ENCODE results near the gene ZMYM2.
"Not testable (repeated sequence)": the region's sequence is repeated elsewhere in the genome, so short reads cannot be mapped to it uniquely, and the experiment has no call there.

Gene ZMYM2

DNA sequence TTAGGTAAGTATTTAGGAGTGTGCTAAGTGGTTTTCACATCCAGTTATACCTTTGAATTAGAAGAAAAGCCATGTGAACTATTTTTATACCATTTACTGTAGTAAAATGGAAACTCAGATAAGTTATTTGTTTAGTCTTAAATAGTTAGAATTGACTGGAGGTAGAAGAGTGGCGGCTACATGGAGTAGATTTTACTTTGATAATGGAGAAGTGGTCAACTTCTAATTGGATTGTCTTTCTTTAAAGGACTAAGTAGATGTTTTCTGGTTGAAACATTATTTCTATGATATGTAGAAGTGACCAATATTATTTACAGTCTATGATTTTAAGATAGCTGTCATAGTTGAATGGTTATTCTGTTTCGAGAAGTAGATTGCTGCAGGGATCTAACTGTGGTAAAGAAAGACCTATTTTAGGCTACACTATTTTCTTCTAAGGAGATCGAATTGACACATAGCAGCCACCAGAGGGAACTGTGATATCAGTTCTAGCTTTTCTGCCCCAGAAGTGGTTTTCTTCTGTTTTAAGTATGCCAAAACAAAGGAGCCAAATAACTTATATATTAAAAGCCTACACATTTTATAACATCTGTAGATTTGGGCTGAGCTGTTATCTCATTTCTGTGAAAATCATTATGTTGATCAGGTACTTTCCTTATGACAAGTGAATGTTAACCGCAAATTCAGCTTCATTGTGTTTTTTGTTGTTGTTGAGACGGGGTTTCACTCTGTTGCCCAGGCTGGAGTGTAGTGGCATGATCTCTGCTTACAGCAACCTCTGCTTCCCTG is 26.1 kb downstream of the ZMYM2 start:
- peak; percentile 31 for DNase-seq

DNA sequence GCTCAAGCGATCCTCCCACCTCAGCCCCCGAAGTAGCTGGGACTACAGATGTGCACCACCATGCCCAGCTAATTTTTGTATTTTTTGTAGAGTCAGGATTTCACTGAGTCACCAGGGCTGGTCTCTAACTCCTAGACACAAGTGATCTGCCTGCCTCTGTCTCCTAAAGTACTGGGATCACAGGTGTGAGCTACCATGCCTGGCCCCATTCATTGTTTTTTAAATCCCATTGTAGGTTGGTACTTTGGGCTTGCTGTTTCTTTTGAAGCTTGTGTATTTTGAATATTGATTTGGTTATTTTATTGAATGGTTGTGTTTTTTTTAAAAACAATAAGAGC is 26.7 kb downstream of the ZMYM2 start:
- DNase-seq = no peak

DNA sequence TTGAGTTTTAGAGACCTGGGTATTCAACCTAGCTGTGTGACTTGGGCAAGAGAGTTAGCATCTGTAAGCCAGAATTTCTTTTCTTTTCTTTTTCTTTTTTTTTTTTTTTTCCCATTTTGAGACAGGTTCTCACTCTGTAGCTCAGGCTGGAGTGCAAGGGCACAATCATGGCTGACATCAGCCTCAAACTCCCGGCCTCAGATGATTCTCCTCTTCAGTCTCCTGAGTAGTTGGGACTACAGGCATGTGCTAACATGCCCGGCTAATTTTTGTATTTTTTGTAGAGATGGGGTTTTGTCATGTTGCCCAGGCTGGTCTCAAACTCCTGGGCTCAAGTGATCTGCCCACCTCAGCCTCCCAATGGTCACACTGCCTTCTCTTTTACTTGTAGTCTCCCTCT is 33.0 kb downstream of the ZMYM2 start:
- no peak for DNase-seq

DNA sequence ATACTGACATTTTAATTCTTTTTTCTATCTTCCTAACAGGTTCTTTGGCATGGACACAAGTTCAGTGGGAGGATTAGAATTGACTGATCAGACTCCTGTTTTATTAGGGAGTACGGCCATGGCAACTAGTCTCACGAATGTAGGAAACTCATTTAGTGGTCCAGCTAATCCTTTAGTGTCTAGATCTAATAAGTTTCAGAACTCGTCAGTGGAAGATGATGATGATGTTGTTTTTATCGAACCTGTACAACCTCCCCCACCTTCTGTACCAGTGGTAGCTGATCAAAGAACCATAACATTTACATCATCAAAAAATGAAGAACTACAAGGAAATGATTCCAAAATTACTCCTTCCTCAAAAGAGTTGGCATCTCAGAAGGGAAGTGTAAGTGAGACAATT is 34.5 kb downstream of the ZMYM2 start:
- DNase-seq = no peak

DNA sequence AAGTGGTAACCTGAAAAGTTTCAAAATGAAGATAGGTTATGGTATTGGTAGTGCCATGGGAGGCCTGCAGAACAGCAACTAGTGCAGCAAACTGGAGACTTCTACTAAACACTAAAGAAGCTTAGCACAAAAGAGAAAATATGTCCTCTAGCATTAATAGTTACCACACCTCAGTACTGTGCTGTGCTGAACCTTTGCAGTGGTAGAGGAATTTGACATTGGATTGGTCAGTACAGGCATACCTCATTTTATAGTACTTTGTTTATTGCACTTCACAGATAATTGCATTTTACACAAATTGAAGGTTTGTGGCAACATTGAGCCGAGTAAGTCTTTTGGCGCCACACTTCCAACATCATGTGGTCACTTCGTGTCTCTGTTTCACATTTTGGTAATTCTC is 40.4 kb downstream of the ZMYM2 start:
- no peak for DNase-seq

DNA sequence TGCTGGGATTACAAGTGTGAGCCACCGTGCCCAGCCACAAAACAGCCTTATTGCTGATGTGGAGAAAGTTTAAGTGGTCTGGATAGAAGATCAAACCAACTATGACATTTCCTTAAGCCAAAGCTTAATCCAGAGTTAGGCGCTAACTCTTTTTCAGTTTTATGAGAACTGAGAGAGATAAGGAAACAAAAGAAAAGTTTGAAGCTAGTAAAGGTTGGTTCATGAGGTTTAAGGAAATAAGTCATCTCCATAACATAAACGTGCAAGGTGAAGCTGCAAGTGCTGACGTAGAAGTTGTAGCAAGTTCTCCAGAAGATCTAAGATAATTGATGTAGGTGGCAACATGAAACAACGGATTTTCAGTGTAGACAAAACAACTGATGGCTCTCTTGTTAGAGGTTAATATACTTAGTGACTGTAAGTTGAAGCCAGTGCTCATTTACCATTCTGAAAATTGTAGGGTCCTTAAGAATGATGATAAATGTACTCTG is 41.6 kb downstream of the ZMYM2 start:
- DNase-seq = no peak

- no peak for DNase-seq
Measured at GRCh38 chr13:20001366-20002190, 43.1 kb downstream of the ZMYM2 start.

DNA sequence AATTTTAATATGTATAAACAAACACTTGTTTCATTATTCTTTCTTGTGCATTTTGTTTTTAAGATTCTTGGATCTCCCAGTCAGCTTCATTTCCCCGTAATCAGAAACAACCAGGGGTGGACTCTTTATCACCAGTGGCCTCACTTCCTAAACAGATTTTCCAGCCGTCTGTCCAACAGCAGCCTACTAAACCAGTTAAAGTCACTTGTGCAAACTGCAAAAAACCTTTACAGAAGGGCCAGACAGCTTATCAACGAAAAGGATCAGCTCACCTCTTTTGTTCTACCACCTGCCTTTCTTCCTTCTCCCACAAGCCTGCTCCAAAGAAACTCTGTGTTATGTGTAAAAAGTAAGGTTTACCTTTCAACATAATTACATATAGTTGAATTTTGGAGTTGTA is 44.3 kb downstream of the ZMYM2 start:
- peak; percentile 77 for DNase-seq

DNA sequence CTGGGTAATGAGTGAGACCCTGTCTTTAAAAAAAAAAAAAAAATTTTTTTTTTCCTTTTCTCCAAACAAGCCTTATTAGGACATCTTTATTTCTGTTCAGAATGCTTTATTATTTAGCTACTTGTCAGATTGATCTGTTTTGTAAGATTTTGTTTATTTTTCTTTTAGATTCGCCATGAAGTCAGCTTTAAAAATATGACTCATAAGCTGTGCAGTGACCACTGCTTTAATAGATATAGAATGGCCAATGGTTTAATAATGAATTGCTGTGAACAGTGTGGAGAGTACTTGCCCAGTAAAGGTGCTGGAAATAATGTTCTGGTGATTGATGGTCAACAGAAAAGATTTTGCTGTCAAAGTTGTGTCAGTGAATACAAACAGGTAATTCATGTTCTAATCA is 47.7 kb downstream of the ZMYM2 start:
- DNase-seq = no peak

DNA sequence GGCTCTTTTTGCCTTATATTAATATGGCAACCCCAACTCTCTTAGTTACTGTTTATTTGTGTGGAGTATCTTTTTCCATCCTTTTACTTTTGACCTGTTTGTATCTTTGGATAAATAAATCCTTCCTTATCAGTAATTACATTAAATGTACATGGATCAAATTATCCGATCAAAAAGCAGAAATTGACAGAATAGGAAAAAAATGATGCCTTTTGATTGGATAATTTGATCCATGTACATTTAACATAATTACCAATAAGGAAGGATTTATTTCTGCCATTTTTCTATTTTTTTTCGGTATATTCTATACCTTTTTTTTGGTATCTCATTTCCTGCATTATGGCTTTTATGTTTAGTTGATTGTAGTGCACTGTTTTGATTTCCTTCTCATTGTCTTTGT is 57.2 kb downstream of the ZMYM2 start:
- no peak for DNase-seq

- DNase-seq = peak; percentile 34
Measured at GRCh38 chr13:20016649-20017364, 58.3 kb downstream of the ZMYM2 start.

DNA sequence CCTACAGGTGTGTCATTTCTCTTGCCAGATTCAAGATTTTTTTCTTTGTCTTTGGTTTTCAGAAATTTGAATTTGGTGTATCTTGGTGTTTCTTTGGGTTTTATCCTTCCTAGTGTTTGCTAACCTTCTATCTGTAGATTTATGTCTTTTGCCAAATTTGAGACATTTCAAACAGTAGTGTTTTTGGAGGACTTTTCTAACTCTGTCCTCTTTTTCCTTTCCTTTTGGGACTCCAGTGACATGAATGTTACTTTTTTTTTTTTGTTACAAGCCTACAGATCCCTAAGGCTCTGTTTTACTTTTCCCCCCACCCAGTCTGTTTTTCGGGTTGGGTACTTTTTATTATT is 58.8 kb downstream of the ZMYM2 start:
- DNase-seq = no peak

DNA sequence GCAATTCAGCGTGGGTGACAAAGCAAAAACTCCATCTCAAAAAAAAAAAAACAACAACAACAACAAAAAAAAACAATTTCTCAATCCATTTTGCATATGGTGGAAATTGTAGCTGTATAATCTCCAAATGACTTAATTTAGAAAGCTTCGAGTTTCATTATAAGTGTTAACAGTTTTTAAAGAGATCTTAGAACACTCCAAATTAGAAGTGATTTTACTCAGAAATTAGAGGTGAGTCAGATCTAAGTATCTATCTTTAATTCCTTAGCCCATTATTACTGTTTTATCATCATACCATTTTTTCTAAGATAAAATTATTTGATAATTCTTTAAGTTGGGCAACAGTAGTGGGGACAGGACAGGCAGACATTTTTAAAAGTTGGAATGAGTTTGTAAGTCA is 60.5 kb downstream of the ZMYM2 start:
- DNase-seq = no peak

GRCh38 chr13:20024702-20025101 is 66.2 kb downstream of the ZMYM2 start:
- DNase-seq = no peak

GRCh38 chr13:20028953-20029352 is 70.4 kb downstream of the ZMYM2 start:
- DNase-seq = no peak

- no peak for DNase-seq
Measured at GRCh38 chr13:20033486-20033885, 75.0 kb downstream of the ZMYM2 start.

DNA sequence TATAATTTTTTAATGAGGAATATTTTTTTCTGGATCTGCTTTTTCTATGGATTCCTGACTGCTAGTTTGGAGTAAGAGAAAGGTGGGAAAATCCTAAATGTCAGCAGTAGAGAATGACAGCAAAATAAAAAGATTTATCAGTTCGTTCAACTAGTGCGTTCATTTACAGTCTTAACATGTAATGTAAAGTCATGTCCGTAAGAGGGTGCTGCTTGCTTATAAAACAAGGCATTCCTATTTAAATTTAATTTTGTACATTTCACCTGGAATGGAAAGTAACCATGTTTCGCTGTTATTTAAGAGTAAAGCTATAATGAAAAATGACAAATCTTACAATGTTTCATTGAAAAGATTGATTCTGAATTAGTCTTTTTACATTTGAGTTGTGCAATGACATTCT is 76.6 kb downstream of the ZMYM2 start:
- no peak for DNase-seq

DNA sequence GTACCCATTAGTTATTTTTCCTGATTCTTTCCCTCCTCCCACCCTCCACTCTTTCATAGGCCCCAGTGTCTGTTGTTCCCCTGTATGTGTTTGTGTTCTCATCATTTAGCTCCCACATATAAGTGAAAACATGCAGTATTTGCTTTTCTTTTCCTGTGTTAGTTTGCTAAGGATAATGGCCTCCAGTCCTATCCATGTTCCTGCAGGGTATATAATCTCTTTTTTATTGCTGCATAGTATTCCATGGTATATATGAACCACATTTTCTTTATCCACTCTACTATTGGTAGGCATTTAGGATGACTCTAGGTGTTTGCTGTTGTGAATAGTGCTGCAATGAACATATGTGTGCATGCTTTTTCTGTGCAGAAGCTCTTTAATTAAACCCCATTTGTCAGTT is 79.4 kb downstream of the ZMYM2 start:
- DNase-seq = no peak

DNA sequence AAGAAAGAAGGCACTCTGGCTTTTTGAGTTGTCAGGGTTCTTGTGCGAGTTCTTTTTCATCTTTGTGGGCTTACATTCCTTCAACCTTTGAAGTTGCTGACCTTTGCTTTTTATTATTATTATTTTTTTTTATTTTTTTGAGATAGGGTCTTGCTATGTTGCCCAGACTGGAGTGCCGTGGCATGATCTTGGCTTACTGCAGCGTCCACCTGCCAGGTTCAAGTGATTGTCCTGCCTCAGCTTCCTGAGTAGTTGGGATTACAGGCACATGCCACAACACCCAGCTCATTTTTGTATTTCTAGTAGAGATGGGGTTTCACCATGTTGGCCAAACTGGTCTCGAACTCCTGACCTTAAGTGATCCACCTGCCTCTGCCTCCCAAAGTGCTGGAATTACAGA is 84.1 kb downstream of the ZMYM2 start:
- not testable (repeated sequence) for DNase-seq

GRCh38 chr13:20043207-20043925 is 84.8 kb downstream of the ZMYM2 start:
- DNase-seq = no peak

DNA sequence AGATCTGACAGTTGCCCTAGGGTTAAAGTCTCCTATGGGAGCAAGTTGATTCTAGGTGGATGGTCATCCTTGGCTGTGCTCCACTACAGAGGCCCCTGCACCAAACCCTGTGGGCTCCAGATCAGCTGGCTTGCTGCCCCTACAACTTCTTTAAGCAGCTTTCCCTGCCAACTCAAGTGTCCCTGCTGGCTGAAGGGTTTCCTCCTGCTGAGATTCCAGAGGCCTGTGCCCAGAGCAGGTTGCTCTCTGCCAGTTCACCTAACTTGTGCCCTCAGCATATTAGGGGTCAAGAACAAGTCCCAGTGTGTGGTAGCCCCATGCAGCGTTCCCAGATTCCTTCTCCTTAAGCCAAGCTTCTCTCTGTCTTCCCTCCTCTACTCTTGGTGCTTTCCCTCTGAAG is 85.6 kb downstream of the ZMYM2 start:
- DNase-seq = no peak

DNA sequence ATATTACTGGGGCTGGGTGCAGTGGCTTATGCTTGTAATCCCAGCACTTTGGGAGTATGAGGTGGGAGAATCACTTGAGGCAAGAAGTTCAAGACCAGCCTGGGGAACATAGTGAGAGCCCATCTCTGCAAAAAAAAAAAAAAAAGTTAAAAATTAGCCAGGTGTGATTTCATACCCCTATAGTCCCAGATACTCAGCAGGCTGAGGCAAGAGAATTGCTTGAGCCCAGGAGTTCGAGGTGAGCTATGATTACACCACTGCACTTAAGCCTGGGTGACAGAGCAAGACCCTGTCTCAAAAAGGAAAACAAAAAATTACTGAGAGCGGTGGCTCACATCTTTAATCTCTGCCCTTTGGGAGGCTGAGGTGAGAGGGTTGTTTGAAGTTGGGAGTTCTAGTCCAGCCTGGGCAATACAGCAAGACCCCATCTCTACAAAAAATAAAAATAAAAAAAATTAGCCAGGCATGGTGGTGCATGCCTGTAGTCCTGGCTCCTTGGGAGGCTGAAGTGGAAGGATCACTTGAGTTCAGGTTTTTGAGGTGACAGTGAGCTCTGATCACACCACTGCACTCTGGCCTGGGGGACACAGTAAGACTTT is 87.5 kb downstream of the ZMYM2 start:
- no peak for DNase-seq
